Adipose tissue (tissue), 3 donors: Measurements from ENCODE around the gene TTC9B. TPM values are rescaled to one million over a fixed set of nuclear protein-coding genes. Genes with fewer than 3 reads are reported as not detected.
"Not testable (repeated sequence)": the region's sequence is repeated elsewhere in the genome, so short reads cannot be mapped to it uniquely, and the experiment has no call there.

ENCODE experiments used
- H3K27ac ChIP-seq: one replicate; pipeline ENCODE4 v1.5.1; 2013; ENCODE audit warnings: low read depth, low read length
- WGBS, 3 donors: extraction: QIAGEN DNeasy Blood & Tissue Kit; methylation state at CpG; one replicate each; pipeline ENCODE4 v1.1.7; 2013; 5-methylcytosine and 5-hydroxymethylcytosine counted together
- polyA plus RNA-seq, 3 donors: library from polyadenylated mRNA; stranded (reverse); fragments of 200-250 nt; gene quantifications; one replicate each; pipeline ENCODE4 v1.2.3, GENCODE V29; 2013
- donor health status: healthy with polysubstance abuse.
- donor health status: Bipolar disorder and iron deficiency.
- donor health status: healthy.

Gene TTC9B
- polyA plus RNA-seq, 3 donors, result 0.10 TPM; not detected in 2

DNA sequence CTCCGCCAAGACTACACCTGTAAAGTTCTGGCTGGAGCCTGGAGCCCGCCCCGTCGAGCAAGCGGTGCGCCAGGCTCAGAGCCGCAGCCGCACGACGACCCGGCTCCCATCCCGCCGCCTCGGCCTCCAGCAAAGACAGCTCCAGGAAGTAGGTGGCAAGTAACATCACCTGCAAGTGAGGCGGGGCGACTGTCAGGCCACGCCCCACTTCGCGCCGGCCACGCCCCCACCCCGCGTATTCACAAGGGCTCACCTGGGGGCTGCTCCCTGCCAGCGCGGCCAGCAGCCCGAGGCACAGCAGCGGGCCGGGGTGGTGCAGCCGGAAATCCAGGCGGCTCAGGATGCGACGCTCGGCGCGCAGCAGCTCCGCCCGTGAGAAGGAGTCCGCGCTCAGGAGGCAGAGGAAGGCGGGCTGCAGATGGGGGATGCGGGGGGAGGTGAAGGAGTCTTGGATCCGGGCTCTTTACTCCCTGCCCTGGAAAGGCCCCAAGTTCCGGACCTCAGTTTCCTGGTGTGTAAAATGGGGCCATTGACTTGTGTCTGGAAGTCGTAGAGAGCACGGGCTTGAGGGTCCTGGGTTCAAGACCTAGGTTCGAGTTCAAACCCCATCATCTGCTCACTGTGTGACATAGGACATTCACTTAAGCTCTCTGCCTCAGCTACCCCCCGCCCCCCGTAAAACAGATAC is 5.1 kb upstream of the TTC9B start:
- no peak overlapping the region for H3K27ac ChIP-seq
- 21 to 24% (median 23%) methylated on average over 48 of the region's 48 CpGs for WGBS, 3 donors

DNA sequence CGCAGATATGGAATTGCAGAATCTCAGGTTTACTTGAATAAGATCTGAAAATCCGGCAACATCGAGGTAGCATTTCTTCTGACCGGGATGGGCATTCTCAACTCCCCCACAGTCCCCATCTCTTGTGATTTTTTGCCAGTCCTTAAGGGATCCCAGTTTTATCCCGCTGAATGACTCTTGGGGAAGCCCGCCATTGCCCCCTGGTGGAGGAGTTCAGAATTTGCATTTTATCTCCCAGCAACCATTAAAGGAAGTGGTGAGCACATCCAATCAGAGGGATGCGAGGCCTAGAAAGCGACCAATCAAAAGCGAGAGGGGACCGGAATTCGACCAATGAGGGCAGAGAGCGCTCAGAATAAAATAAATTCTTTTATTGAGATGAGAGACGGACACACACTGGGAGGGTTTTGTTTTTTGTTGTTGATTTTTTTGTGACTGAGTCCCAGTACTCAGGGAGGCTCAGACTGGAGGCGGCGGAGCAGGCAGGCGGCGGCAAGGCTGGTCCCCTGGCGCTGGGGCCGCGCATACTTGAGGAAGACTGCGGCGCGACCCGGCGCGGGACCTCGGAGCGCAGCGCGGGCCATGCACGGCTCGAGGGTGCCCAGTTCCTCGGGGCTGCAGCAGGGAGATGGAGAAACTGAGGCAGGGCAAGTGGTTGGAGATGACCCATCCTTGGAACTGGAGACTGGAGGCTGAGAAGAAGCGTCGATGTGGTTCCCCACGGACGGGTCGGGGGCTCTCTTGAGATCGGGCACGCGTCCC is 3.9 kb upstream of the TTC9B start:
- 57 to 62% (median 58%) methylated on average over 41 of the region's 41 CpGs for WGBS, 3 donors
- no peak overlapping the region for H3K27ac ChIP-seq

DNA sequence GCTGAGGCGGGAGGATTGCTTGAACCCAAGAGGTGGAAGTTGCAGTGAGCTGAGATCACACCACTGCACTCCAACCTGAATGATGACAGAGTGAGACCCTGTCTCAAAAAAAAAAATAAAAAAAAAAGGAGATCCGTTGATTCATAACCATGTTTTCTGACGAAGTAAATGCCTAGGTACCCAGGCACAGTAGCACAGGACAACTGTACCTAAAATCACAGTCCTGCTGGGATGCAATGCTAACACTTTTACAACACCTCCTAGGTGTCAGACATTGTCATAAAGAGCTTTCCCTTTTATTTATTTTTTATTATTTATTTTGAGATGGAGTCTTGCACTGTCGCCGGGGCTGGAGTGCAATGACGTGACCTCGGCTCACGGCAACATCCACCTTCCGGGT is 2.5 kb upstream of the TTC9B start:
- no peak overlapping the region for H3K27ac ChIP-seq
- WGBS, 3 donors, result 72 to 87% (median 86%) methylated on average over 9 of the region's 9 CpGs

- H3K27ac ChIP-seq, result no peak overlapping the region
- WGBS, 3 donors, result 24 to 33% (median 29%) methylated on average over 8 of the region's 8 CpGs
Observed at GRCh38 chr19:40219721-40220276, 1.6 kb upstream of the TTC9B start.

DNA sequence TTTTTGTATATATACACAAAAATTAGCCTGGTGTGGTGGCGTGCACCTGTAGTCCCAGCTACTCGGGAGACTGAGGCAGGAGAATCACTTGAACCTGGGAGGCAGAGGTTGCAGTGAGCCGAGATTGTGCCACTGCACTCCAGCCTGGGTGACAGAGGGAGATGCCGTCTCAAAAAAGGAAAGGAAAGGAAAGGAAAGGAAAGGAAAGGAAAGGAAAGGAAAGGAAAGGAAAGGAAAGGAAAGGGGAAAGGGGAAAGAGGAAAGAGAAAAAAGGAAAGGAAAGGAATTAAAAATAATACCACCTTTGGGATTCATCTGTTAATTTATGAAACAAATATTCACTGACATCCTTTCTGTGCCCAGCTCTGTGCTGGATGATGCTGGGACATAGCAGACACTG is 845 bp upstream of the TTC9B start:
- WGBS, 3 donors, result 84 to 88% (median 84%) methylated on average over 4 of the region's 4 CpGs
- H3K27ac ChIP-seq, result not testable (repeated sequence)

GRCh38 chr19:40217027-40217810 is 965 bp downstream of the TTC9B start:
- WGBS, 3 donors, result 6 to 10% (median 8%) methylated on average over 51 to 54 of the region's 54 CpGs
- no peak overlapping the region for H3K27ac ChIP-seq

GRCh38 chr19:40216777-40217026 is 1.5 kb downstream of the TTC9B start:
- no peak overlapping the region for H3K27ac ChIP-seq
- WGBS, 3 donors, result 18 to 35% (median 26%) methylated on average over 9 of the region's 9 CpGs

- 39 to 48% (median 44%) methylated on average over 23 of the region's 23 CpGs for WGBS, 3 donors
Observed at GRCh38 chr19:40216013-40216776, 2.0 kb downstream of the TTC9B start.

DNA sequence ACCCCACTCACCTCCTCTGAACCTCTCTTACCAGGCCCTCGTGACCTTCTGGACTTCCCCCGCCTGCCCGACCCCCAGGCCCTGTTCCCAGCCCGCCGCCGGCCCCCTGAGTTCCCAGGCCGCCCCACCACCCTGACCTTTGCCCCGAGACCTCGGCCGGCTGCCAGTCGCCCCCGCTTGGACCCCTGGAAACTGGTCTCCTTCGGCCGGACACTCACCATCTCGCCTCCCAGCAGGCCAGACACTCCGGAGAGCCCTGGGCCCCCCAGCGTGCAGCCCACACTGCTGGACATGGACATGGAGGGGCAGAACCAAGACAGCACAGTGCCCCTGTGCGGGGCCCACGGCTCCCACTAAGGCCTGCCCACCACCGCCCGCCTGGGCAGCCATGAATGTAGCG is 3.2 kb downstream of the TTC9B start:
- WGBS, 3 donors, result 83 to 92% (median 90%) methylated on average over 17 to 22 of the region's 22 CpGs
- no peak overlapping the region for H3K27ac ChIP-seq

More at GRCh38 chr19:40216013-40216776, 2.0 kb downstream of the TTC9B start:
- H3K27ac ChIP-seq, result no peak overlapping the region

DNA sequence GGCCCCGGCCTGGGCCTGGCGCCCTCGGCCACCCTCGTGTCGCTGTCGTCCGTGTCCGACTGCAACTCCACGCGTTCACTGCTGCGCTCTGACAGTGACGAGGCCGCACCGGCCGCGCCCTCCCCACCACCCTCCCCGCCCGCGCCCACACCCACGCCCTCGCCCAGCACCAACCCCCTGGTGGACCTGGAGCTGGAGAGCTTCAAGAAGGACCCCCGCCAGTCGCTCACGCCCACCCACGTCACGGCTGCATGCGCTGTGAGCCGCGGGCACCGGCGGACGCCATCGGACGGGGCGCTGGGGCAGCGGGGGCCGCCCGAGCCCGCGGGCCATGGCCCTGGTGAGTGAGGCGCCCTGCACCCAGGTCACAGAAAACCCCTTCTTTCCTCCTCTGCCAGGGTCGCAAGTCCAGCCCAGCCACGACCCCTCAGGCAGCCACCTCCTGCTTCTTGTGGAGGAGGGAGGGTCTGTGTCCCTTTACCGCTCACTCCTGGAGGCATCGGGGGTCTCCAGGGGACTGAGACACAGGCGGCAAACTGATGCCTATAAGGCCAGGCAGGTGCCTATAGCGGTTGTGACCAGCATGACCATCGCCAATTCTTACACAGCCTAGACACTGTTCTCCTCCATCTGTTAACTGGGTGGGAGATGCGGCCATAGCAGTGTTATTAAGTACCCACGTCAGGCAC is 4.2 kb downstream of the TTC9B start:
- no peak overlapping the region for H3K27ac ChIP-seq
- WGBS, 3 donors, result 89 to 95% (median 93%) methylated on average over 46 to 50 of the region's 50 CpGs

- WGBS, 3 donors, result 88 to 92% (median 91%) methylated on average over 36 to 53 of the region's 53 CpGs
- H3K27ac ChIP-seq, result no peak overlapping the region
Observed at GRCh38 chr19:40213251-40213829, 4.8 kb downstream of the TTC9B start.

- no peak overlapping the region for H3K27ac ChIP-seq
- 91 to 96% (median 93%) methylated on average over 5 of the region's 5 CpGs for WGBS, 3 donors
Observed at GRCh38 chr19:40210889-40211288, 7.3 kb downstream of the TTC9B start.

DNA sequence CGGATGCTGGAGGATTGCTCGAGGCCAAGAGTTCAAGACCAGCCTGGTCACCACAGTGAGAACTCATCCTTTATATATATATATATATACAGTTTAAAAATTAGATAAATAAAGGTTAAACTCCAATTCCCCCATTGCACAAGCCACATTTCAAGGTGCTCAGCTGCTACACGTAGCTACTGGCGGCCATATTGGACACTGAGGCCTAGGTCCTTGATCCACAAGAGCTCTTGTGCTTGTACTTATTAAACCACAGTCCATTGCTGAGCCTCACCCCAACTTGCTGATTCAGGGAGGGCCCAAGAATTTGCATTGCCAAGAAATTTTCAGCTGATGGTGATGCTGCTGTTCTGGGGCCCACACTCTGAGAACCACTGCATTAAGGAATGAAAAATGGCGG is 9.6 kb downstream of the TTC9B start:
- H3K27ac ChIP-seq, result no peak overlapping the region
- WGBS, 3 donors, result 88 to 99% (median 94%) methylated on average over 5 of the region's 5 CpGs

DNA sequence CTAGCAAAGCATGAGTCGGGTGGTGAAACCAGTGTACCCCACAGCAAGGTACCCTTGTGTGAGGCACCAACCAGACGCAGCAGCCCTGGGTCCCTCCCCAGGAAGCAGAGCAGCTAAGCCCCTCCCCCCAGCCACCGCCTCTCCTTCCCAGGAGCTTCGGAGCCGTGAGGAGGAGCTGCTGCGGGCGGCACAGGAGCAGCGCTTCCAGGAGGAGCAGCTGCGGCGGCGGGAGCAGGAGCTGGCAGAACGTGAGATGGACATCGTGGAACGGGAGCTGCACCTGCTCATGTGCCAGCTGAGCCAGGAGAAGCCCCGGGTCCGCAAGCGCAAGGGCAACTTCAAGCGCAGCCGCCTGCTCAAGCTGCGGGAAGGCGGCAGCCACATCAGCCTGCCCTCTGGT is 12.4 kb downstream of the TTC9B start:
- H3K27ac ChIP-seq, result no peak overlapping the region
- 93 to 98% (median 97%) methylated on average over 20 to 21 of the region's 21 CpGs for WGBS, 3 donors

DNA sequence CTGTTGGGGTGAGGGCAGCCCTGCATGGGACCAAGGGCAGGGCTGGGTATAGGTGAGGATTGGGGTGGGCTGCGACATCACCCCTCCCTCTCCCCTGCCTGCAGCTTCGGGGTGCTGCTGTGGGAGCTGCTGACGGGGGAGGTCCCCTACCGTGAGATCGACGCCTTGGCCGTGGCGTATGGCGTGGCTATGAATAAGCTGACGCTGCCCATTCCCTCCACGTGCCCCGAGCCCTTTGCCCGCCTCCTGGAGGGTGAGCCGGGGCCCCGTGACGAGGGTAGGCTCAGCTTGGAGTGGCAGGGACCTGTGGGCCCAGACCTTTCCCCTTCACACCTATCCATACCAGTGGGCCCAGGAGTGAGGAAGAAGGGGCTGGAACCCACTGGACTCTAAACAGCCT is 13.8 kb downstream of the TTC9B start:
- 97 to 98% (median 98%) methylated on average over 15 to 16 of the region's 16 CpGs for WGBS, 3 donors
- no peak overlapping the region for H3K27ac ChIP-seq

GRCh38 chr19:40200341-40201099 is 17.7 kb downstream of the TTC9B start:
- 82 to 87% (median 83%) methylated on average over 9 of the region's 9 CpGs for WGBS, 3 donors
- no peak overlapping the region for H3K27ac ChIP-seq
